ENCODE measurements around the gene ZNF598. TPM values are rescaled to one million over a fixed set of nuclear protein-coding genes. Genes with fewer than 3 reads are reported as not detected.

ZNF598 gene
- total and polyA plus RNA-seq, 12 donors, result 9.5 to 25.3 (median 14.2) TPM

GRCh38 chr16:1989209-1990100 lies 20.2 kb downstream of the ZNF598 start, which contains the start of gene SYNGR3:
Gene SYNGR3 (plus strand): TSS chr16:1989970. CDS start chr16:1990103, 133 bp downstream.
- H3K27ac ChIP-seq, result no peak within 1 kb of the TSS
- peaks cover 12 to 40% (median 36%) of the 10 kb centered on the region in 7 donors for H3K27me3 ChIP-seq
- H3K36me3 ChIP-seq, result peaks cover 0 to 23% (median 12%) of the 10 kb centered on the region in 9 donors
- DNase-seq, result peak in 1 of 2 donors; percentile 18
- H3K4me1 ChIP-seq, result peaks cover 10 to 38% (median 29%) of the 10 kb centered on the region in 9 donors
- ATAC-seq, result no peak
- H3K4me3 ChIP-seq, result peak within 1 kb of the TSS in 5 of 10 donors; percentile 10 to 60 (median 24)
- TF ChIP-seq CTCF (IDR thresholded peaks at IDR 0.05), result no peak
- intact Hi-C loops (cut with DNase I), result loop anchor here in 1 of 10 donors (10.0 kb wide), 1 partner anchor 65 kb away; no protein-coding TSS in a partner anchor
- WGBS, 2 donors, result 6% methylated on average over 46 to 67 of the region's 67 CpGs
- no peaks in the 10 kb centered on the region for H3K9me3 ChIP-seq

- no peak for TF ChIP-seq CTCF (IDR thresholded peaks at IDR 0.05)
- DNase-seq (no peak), ATAC-seq (no peak)
- H3K4me1 ChIP-seq, result peaks cover 16 to 45% (median 41%) of the 10 kb centered on the region in 9 donors
- no peak overlapping the region for H3K27ac ChIP-seq
- intact Hi-C loops (cut with DNase I), result loop anchor here in 1 of 10 donors (10.0 kb wide), 1 partner anchor 62 kb away; no protein-coding TSS in a partner anchor
- H3K36me3 ChIP-seq, result peaks cover 0 to 23% (median 12%) of the 10 kb centered on the region in 9 donors
- no peak overlapping the region for H3K4me3 ChIP-seq
- no peaks in the 10 kb centered on the region for H3K9me3 ChIP-seq
- H3K27me3 ChIP-seq, result peaks cover 12 to 50% (median 39%) of the 10 kb centered on the region in 7 donors
- WGBS, 2 donors, result 88 to 90% methylated on average over 10 of the region's 10 CpGs
Measured at GRCh38 chr16:1987198-1987597, 22.4 kb downstream of the ZNF598 start.

- DNase-seq (no peak), ATAC-seq (no peak)
- no peak overlapping the region for H3K27ac ChIP-seq
- intact Hi-C loops (cut with DNase I), result loop anchor here in 1 of 10 donors (10.0 kb wide), 1 partner anchor 61 kb away; no protein-coding TSS in a partner anchor
- TF ChIP-seq CTCF (IDR thresholded peaks at IDR 0.05), result no peak
- WGBS, 2 donors, result 96 to 97% methylated on average over 14 of the region's 14 CpGs
- H3K9me3 ChIP-seq, result no peaks in the 10 kb centered on the region
- peaks cover 15 to 53% (median 40%) of the 10 kb centered on the region in 7 donors for H3K27me3 ChIP-seq
- peaks cover 11 to 30% (median 27%) of the 10 kb centered on the region in 9 donors for H3K4me1 ChIP-seq
- H3K4me3 ChIP-seq, result peak overlapping the region in 2 of 10 donors; percentile 80 to 81
- peaks cover 0 to 23% (median 12%) of the 10 kb centered on the region in 9 donors for H3K36me3 ChIP-seq
Measured at GRCh38 chr16:1985466-1986150, 24.0 kb downstream of the ZNF598 start.

Measured in heart right ventricle (tissue), 16 donors.